HepG2 (cell line): ENCODE measurements around the gene CKS1B. TPM values are rescaled to one million over a fixed set of nuclear protein-coding genes. Genes with fewer than 3 reads are reported as not detected.

ENCODE experiments used
- AKNA ChIP-seq: sonication (generic); formaldehyde crosslinking; IDR thresholded peaks from 2 replicates; pipeline ENCODE4 v1.4.0; 2020; ENCODE audit warnings: missing genetic modification reagents, borderline replicate concordance
- ASH2L ChIP-seq: fragments of 300-600, 200-600 bp; sonication (generic); IDR thresholded peaks from 2 replicates; pipeline ENCODE4 v1.7.0; 2017; ENCODE audit warnings: low read depth, mild to moderate bottlenecking, moderate library complexity, mixed read lengths, low read length; ENCODE audit not compliant: insufficient read length
- BRF2 ChIP-seq: sonication (generic); formaldehyde crosslinking; IDR thresholded peaks from 2 replicates; pipeline ENCODE4 v1.8.1; 2022; ENCODE audit warnings: mild to moderate bottlenecking, missing genetic modification reagents
- ETV5 ChIP-seq: IDR thresholded peaks from 2 replicates; pipeline ENCODE4 v1.6.1; 2018; ENCODE audit warnings: missing biosample characterization, missing genetic modification reagents, inconsistent platforms, borderline replicate concordance
- GATA4 ChIP-seq: sonication (generic); IDR thresholded peaks from 2 replicates; pipeline ENCODE4 v1.6.1; 2016; ENCODE audit warnings: antibody characterized with exemption, low read depth, borderline replicate concordance
- GPBP1L1 ChIP-seq: sonication (generic); formaldehyde crosslinking; IDR thresholded peaks from 2 replicates; pipeline ENCODE4 v1.5.0; 2020; ENCODE audit warnings: mild to moderate bottlenecking, missing genetic modification reagents
- HIVEP1 ChIP-seq: sonication (generic); formaldehyde crosslinking; IDR thresholded peaks from 2 replicates; pipeline ENCODE4 v1.4.0; 2020; ENCODE audit warnings: mild to moderate bottlenecking, missing genetic modification reagents
- KLF12 ChIP-seq: sonication (generic); formaldehyde crosslinking; IDR thresholded peaks from 2 replicates; pipeline ENCODE4 v1.4.0; 2020; ENCODE audit warnings: missing genetic modification reagents, borderline replicate concordance
- MED1 ChIP-seq: sonication (generic); formaldehyde crosslinking; IDR thresholded peaks from 2 replicates; pipeline ENCODE4 v1.4.0; 2020; ENCODE audit warnings: missing genetic modification reagents
- RAD21 ChIP-seq: fragments of 450-650 bp; formaldehyde crosslinking; IDR thresholded peaks from 2 replicates; pipeline ENCODE4 v1.5.0; 2020; ENCODE audit warnings: mild to moderate bottlenecking
- SMC3 ChIP-seq: IDR thresholded peaks from 2 replicates; pipeline ENCODE4 v1.6.1; 2011; ENCODE audit warnings: low read length, improper control_type of control experiment
- SNAPC4 ChIP-seq: sonication (generic); formaldehyde crosslinking; IDR thresholded peaks from 2 replicates; pipeline ENCODE4 v1.4.0; 2020; ENCODE audit warnings: mild to moderate bottlenecking, missing genetic modification reagents
- WIZ ChIP-seq: sonication (generic); formaldehyde crosslinking; IDR thresholded peaks from 2 replicates; pipeline ENCODE4 v1.5.1; 2020; ENCODE audit warnings: mild to moderate bottlenecking, missing genetic modification reagents
- ZBTB21 ChIP-seq: sonication (generic); formaldehyde crosslinking; IDR thresholded peaks from 2 replicates; pipeline ENCODE4 v1.4.0; 2020; ENCODE audit warnings: missing genetic modification reagents
- ZNF253 ChIP-seq: sonication (generic); formaldehyde crosslinking; IDR thresholded peaks from 2 replicates; pipeline ENCODE4 v1.8.0; 2022; ENCODE audit warnings: mild to moderate bottlenecking, missing genetic modification reagents, borderline replicate concordance
- ZNF451 ChIP-seq: sonication (generic); formaldehyde crosslinking; IDR thresholded peaks from 2 replicates; pipeline ENCODE4 v1.5.0; 2020; ENCODE audit warnings: mild to moderate bottlenecking, missing genetic modification reagents
- ZNF782 ChIP-seq: sonication (generic); formaldehyde crosslinking; IDR thresholded peaks from 2 replicates; pipeline ENCODE4 v1.4.0; 2020; ENCODE audit warnings: missing genetic modification reagents, mild to moderate bottlenecking, borderline replicate concordance
- polyA plus RNA-seq, 8 experiments: library from polyadenylated mRNA; depleted of rRNA in 3 of 8; stranded (reverse) in 7 of 8; unstranded in 1 of 8; fragments of >200 nt; fragmentation: Illumina TruSeq in 4 of 8; extraction: Trizol in 4 of 8; gene quantifications; 2 replicates each; pipeline versions ENCODE4 v1.2.1 to v1.2.3, GENCODE V29; 2011 to 2016; ENCODE audit warnings: low read depth in 4 of 8, missing spikeins in 1 of 8, mixed read lengths in 1 of 8; ENCODE audit not compliant: insufficient read depth in 1 of 8
- total RNA-seq, 5 experiments: library from RNA; depleted of rRNA; stranded (reverse); fragments of >200 nt; fragmentation: Illumina TruSeq; extraction: Trizol; gene quantifications; 2 replicates each; pipeline ENCODE4 v1.2.3, GENCODE V29; 2016; ENCODE audit warnings: low read depth in 1 of 5

CKS1B gene
- total and polyA plus RNA-seq, 2 of the 13 experiments (the other 11 are each of a cell fraction or from before 2014, with no cell fraction given), result 217 to 222 TPM

GRCh38 chr1:154943649-154944400, 30.7 kb upstream of the CKS1B start (continued):
- no peak for TF ChIP-seq AKNA
- TF ChIP-seq SNAPC4, result no peak
- TF ChIP-seq ASH2L, result peak; percentile 2
- TF ChIP-seq GPBP1L1 (CRISPR knock-in tag), result no peak
- TF ChIP-seq MED1 (CRISPR knock-in tag), result no peak
- no peak for TF ChIP-seq KLF12
- no peak for TF ChIP-seq ZNF451 (CRISPR knock-in tag)
- no peak for TF ChIP-seq ZBTB21 (CRISPR knock-in tag)
- no peak for TF ChIP-seq WIZ (CRISPR knock-in tag)
- TF ChIP-seq HIVEP1 (CRISPR knock-in tag), result no peak
- peak; percentile 71 for TF ChIP-seq SMC3
- peak; percentile 76 for TF ChIP-seq RAD21 (CRISPR knock-in tag)
- no peak for TF ChIP-seq ZNF782 (CRISPR knock-in tag)
- no peak for TF ChIP-seq BRF2 (CRISPR knock-in tag)
- TF ChIP-seq ETV5, result no peak
- no peak for TF ChIP-seq GATA4
- TF ChIP-seq ZNF253, result no peak
